Keratinocyte (primary cell): ENCODE data around the gene AKAP13.

Experiments used
- EZH2 ChIP-seq: IDR thresholded peaks from one replicate; pipeline ENCODE4 v1.6.1; 2012; ENCODE audit warnings: inconsistent platforms, mild to moderate bottlenecking, low read length, moderate library complexity
- TF ChIP-seq, protein P1 (sequence below), 3 experiments: IDR thresholded peaks in 1 of 3; conservative IDR thresholded peaks in 1 of 3; optimal IDR thresholded peaks in 1 of 3; 2 replicates in 2 of 3; 3 replicates in 1 of 3; pipeline versions ENCODE3 to v1.5.1; 2011; ENCODE audit warnings: low read length in 3 of 3, mild to moderate bottlenecking in 3 of 3, moderate library complexity in 2 of 3, control low read depth in 1 of 3, inconsistent platforms in 1 of 3; ENCODE audit not compliant: insufficient read depth in 2 of 3; ENCODE audit errors: extremely low read depth in 1 of 3

DNA sequence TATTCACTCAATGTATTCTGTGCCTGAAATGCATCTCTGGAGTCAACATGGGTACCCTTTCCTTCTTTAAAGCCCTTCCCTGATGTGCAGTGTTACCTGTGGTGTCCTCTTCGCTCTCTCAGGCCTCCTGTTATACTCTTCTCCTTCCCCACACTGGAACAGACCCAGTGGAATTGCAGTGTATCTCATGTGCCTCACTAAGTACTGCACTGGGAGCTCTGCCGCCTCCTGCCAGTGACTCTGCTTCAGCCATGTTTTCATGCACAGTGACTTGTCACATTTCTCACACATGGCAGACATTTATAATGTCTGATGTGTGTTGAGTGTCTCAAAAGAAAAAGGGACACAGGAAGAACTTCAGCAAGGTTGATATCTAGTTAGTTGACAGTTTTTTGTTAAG, 223.3 kb downstream of the AKAP13 start:
- TF ChIP-seq, protein P1, sequence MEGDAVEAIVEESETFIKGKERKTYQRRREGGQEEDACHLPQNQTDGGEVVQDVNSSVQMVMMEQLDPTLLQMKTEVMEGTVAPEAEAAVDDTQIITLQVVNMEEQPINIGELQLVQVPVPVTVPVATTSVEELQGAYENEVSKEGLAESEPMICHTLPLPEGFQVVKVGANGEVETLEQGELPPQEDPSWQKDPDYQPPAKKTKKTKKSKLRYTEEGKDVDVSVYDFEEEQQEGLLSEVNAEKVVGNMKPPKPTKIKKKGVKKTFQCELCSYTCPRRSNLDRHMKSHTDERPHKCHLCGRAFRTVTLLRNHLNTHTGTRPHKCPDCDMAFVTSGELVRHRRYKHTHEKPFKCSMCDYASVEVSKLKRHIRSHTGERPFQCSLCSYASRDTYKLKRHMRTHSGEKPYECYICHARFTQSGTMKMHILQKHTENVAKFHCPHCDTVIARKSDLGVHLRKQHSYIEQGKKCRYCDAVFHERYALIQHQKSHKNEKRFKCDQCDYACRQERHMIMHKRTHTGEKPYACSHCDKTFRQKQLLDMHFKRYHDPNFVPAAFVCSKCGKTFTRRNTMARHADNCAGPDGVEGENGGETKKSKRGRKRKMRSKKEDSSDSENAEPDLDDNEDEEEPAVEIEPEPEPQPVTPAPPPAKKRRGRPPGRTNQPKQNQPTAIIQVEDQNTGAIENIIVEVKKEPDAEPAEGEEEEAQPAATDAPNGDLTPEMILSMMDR (optimal IDR thresholded peaks at IDR 0.05 in 1 of 3, IDR thresholded peaks at IDR 0.05 in 1 of 3, conservative IDR thresholded peaks at IDR 0.05 in 1 of 3; ENCODE audit: extremely low read depth in 1 of 3, insufficient read depth in 2 of 3, low read length in 3 of 3) = no peak
- no peak for TF ChIP-seq EZH2
